ENCODE results near the gene RIMBP3C.
"Not testable (repeated sequence)": the region's sequence is repeated elsewhere in the genome, so short reads cannot be mapped to it uniquely, and the experiment has no call there.

RIMBP3C gene

DNA sequence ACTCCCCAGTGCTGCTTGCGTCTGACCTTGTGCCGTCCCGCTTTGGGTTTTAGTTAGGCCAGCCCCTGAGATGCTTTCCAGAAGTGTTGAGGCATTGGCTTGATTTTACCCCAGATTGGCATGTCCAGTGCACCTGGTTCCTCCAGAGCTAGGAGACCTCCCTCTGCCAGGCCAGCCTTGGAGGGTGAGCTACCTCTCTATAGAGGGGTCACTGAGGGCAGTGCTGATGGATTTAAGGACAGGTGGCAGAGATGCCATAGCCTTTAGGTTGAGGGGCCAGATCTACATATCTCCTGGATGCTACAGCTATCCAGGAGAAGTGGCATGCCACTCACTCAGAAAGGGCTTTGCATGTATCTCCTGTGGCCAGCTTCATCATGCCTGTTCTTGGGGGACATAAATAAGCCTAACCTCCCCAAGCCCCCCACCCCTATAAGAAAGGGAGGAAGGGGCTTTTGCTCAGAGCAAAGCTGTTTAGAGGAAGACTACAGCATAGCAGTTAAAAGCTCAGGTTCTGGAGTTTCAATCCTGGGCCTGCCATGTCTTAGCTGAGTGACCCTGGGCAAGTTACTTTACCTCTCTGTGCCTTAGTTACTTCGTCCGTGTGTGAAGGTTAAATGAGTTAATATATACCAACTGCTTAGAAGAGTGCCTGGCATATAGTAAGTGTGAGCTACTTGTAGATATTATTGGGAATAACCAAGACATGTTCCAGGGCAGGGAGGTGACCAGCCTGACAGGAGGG lies 22.7 kb upstream of the RIMBP3C start:
- no peak for DNase-seq

GRCh38 chr22:21573293-21573734 lies 22.1 kb upstream of the RIMBP3C start:
- DNase-seq: no peak

DNA sequence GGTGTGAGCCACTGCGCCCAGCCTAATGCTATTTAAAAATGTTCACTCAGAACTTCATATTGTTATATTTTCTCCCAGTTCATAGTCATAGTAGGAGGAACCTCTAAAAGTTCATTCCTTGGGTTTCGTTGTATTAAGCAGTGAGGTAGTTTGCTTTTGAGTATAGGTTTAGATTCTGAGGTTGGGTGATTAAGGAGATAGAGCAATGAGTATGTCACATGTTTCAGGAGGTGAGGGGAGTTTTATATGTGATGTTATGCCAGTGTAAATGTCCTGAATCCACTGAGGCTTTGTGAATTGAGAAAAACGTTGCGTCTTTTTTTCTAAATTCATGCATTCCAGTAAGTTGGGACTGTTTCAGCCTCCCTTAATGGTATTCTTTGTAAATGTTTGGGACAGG lies 20.4 kb upstream of the RIMBP3C start:
- no peak for DNase-seq

GRCh38 chr22:21570398-21570797 lies 19.1 kb upstream of the RIMBP3C start:
- DNase-seq: no peak

- DNase-seq: no peak
Observed at GRCh38 chr22:21569459-21570170, 18.4 kb upstream of the RIMBP3C start.

DNA sequence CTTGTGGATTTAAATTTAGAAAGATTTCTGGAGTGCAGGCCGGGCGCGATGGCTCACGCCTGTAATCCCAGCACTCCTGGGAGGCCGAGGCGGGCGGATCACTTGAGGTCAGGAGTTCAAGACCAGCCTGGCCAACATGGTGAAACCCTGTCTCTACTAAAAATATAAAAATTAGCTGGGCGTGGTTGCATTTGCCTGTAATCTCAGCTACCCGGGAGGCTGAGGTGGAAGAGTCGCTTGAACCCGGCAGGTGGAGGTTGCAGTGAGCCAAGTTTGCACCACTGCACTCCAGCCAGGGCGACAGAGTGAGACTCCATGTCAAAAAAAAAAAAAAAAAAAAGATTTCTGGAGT lies 17.8 kb upstream of the RIMBP3C start:
- DNase-seq: not testable (repeated sequence)

GRCh38 chr22:21568347-21569075 lies 17.2 kb upstream of the RIMBP3C start:
- no peak for DNase-seq

DNA sequence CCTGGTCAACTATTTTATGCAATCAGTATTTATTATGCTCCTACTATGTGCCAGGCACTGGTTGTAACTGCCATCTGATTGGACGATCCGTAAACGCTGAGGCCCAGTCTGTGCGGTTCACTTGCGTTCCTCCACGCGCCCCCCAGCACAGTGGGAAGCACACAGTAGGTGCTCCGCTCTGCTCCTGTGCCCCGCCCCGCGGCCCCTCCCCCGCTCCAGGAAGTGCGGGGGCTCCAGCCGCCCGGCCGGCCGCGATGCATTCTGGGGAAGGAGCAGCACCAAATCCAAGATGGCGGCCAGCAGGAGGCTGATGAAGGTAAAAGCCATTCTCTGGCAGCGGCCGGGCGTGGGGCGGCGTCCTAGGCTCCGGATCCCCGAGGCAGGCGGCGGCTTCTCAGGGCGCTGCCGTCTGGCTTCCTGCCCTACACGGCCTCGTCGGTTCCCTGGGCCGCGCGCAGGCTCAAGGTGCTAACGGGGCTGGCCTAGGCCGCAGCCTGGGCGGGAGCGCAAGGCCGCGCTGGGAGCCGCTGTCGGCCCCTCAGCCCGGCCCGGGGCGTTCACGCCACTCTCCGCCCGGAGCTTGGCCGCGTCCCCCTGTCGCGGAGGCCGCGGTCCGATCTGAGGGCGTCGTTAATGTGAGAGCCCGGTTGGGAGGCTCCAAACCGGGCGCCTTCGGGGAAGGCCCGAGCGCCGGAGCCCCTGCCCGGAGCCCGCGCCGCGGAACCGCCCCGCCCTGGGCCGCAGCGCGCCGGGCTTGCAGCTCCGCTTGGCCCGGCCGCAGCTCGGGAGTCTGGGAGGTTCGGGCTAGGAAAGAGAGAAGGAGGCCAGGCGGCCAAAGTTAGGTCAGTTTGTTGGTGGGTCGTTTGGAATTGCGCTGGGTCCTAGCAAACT lies 16.4 kb upstream of the RIMBP3C start, which contains the start of gene UBE2L3:
Gene UBE2L3 (plus strand): TSS at position 259 of the 891 bp plus-strand sequence. CDS start 31 bp downstream, at position 290.
- peak; percentile 78 for DNase-seq

DNA sequence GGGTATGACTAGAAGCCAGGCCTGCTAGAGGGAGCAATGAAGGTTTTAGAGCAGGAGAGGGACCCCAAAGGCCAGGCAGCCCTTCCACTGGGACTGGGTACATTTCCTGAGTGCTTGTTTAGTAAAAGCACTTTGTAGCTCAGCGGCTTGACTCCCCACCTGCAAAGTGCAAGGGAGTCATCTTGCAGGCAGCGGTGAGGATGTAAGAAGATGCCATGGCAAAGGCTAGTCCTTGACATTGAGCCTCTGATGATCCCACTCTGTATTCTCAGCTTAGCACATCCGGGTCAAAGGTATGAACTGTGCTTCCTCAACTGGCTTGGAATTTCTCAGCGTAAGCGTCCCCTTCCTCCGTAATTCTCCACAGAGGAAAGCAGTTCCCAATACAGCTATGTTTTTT lies 13.2 kb upstream of the RIMBP3C start:
- DNase-seq: no peak

DNA sequence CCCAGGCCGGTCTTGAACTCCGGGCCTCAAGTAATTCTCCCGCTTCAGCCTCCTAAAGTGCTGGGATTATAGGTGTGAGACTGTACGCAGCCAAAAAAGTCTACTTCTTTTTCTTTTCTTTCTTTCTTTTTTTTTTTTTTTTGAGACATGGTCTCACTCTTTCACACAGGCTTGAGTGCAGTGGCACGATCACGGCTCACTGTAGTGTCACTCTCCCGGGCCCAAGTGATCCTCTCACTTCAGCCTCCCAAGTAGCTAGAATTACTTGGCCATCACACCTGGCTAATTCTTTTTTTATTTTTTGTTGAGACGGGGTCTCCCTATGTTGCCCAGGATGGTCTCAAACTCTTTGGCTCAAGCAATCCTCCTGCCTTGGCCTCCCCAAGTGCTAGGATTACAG lies 12.7 kb upstream of the RIMBP3C start:
- DNase-seq: no peak

DNA sequence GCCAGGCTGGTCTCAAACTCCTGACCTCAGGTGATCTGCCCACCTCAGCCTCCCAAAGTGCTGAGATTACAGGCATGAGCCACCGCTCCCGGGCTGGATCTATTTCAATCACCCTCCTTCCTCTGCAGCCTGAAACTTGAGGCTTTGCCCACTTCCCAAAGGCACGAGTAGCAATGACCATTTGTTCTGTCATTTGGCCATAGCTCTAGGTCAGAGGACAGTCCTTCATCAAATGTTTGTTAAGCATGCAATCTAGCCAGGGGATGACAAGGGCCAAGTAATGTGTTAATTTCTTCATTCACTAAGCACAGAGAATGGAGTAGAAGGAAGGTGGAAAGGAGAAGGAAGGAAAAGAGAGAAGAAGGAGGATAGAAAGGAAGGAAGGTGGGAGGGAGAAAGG lies 9.4 kb upstream of the RIMBP3C start:
- DNase-seq: not testable (repeated sequence)

DNA sequence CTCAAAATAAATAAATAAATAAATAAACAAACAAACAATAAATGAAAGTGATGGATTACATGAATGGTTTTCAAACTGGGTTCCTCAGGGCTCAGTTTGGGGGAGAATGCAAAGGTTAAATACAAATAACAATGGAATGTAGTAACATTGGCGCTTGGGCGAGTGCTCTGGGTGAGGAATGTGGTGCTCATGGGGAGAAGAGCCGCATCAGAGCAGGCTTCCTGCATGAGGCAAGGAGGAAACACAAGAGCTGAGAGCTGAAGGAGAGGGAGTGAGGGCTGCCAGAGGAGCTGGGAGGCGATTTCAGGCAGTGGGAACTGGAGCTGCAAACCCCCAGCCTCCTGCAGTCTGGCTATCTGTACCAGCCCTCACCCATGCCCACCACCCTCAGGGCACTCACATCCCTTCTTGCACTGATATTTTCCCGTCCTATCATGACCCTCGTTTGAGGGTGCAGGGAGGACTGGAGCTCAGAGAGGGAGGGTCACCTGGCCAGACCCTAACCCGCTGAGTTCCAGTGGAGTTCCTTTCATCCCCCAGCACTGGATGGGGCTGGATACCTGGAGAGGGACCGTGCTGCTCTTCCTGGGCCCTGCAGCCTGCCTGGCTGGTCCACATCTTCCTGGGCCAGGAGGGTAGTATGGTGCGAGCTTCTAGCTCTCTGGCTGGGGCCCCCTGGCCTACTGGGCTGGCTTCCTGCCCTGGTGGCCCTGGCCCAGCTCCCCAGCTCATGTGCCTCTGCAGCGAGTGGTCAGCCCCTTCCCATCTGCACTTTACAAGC lies 8.3 kb upstream of the RIMBP3C start:
- DNase-seq: not testable (repeated sequence)

DNA sequence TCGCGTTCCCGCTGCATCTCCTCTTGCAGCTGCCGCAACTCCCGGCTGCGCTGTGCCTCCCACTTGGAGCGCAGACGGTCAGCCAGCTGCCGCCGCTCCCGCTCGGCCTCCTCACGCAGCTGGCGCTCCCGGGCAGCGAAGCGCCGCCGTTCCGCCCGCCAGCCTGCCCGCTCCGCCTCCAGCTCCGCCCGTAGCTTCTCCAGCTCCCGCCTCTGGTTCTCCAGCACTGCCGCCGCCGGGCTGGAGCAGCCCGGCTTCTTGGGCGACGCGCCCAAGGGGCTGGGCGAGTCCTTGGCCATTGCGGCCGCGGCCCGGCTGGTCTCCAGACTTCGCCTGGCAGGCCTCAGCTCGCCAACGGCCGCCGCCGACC lies 598 bp downstream of the RIMBP3C start:
- not testable (repeated sequence) for DNase-seq

- not testable (repeated sequence) for DNase-seq
Observed at GRCh38 chr22:21550008-21550677, 1.1 kb downstream of the RIMBP3C start.

- not testable (repeated sequence) for DNase-seq
Observed at GRCh38 chr22:21549558-21549957, 1.7 kb downstream of the RIMBP3C start.

DNA sequence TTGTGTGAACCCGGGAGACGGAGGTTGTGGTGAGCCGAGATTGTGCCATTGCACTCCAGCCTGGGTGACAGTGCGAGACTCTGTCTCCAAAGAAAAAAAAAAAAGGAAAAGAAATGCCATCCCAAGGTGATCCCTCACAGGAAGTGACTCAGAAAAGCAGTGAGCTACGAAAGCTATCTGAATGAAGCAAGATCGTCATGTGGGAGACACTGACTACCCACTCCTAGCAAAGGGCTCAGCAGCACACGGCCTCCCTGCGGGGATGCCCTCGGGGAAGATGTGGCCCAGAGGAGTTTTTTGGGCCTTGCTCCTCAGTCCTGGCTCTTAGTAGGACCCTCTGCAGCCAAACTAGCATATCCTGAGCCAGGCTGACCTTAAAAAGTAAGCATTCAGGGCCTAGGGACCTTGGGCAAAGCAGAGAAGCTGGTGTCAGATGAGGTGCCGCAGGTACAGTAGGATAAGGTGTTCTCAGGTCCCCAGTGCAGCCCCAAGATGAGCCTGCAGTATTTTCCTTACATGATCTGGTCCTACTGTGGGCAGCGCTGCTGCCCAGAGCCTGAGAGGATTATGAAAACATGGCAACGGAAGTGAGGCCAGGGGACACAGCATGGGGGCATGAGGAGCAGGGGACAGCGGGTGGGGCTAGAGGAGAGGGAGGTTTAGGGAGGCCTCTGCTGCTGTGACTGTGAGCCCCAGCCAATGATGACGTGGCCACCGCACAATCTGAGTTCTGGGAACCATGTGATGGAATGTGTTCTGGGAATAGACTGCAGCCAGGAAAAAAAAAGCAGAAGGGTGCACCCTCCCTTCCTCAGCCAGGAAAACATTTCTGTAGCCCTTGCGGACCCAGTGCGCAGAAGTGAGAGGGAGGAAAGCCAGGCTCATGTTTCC lies 6.6 kb downstream of the RIMBP3C start:
- DNase-seq: not testable (repeated sequence)

- DNase-seq: not testable (repeated sequence)
Observed at GRCh38 chr22:21539862-21540261, 11.4 kb downstream of the RIMBP3C start.

- not testable (repeated sequence) for DNase-seq
Observed at GRCh38 chr22:21532863-21533648, 18.2 kb downstream of the RIMBP3C start.

DNA sequence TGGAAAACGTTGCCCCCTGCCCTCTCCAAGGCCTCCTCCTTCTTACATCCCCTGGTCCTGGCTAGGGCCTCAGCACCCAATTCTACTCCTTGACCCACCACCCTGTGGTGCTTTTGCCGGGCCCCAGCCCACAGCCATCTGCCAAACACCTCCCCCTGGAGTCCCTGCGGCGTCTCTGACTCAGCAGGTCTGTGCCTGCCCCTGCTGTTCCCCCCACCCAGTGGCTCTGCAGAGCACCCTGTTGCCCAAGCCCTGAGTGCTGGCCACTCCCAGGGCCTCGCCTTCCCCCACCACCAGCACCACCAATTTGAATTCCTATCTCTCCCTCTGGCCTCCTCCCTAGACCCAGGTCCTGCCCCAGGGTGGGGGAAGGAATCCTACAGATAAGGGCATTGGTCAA lies 19.7 kb downstream of the RIMBP3C start:
- not testable (repeated sequence) for DNase-seq
